GM23248 (cell line): ENCODE results near the gene ATP1B4. TPM values are rescaled to one million over a fixed set of nuclear protein-coding genes. Genes with fewer than 3 reads are reported as not detected.

Experiments
- DNase-seq: peaks from one replicate; pipeline ENCODE4 v3.0.0-alpha.2; 2015
- H2AFZ ChIP-seq: fragments of 200-600 bp; sonication (generic); 2 replicates; pipeline ENCODE4 v1.6.1; 2016; ENCODE audit warnings: antibody characterized with exemption
- H3F3A ChIP-seq: fragments of 200-600 bp; sonication (generic); 2 replicates; pipeline ENCODE4 v1.6.1; 2016; ENCODE audit warnings: mild to moderate bottlenecking, antibody characterized with exemption, mixed run types; ENCODE audit not compliant: insufficient read depth
- H3K27ac ChIP-seq: fragments of 200-600 bp; sonication (generic); 2 replicates; pipeline ENCODE4 v1.5.1; 2016; ENCODE audit warnings: mild to moderate bottlenecking
- H3K27me3 ChIP-seq: fragments of 200-600 bp; sonication (generic); replicated peaks from 2 replicates; pipeline ENCODE4 v1.6.1; 2016; ENCODE audit warnings: mild to moderate bottlenecking; ENCODE audit not compliant: insufficient read depth
- H3K36me3 ChIP-seq: fragments of 200-600 bp; sonication (generic); 2 replicates; pipeline ENCODE4 v1.6.1; 2016; ENCODE audit warnings: low read depth, mild to moderate bottlenecking
- H3K4me1 ChIP-seq: fragments of 200-600 bp; sonication (generic); 2 replicates; pipeline ENCODE4 v1.6.1; 2016; ENCODE audit warnings: mild to moderate bottlenecking; ENCODE audit not compliant: insufficient read depth
- H3K4me2 ChIP-seq: fragments of 200-600 bp; sonication (generic); one replicate; pipeline ENCODE4 v1.6.1; 2016; ENCODE audit warnings: mild to moderate bottlenecking; ENCODE audit not compliant: unreplicated experiment
- H3K4me3 ChIP-seq: fragments of 200-600 bp; sonication (generic); 2 replicates; pipeline ENCODE4 v1.5.1; 2016; ENCODE audit warnings: mild to moderate bottlenecking
- H3K79me2 ChIP-seq: fragments of 200-600 bp; sonication (generic); 2 replicates; pipeline ENCODE4 v1.6.1; 2016; ENCODE audit warnings: mild to moderate bottlenecking; ENCODE audit not compliant: insufficient read depth
- H3K9ac ChIP-seq: fragments of 200-600 bp; sonication (generic); 2 replicates; pipeline ENCODE4 v1.6.1; 2016; ENCODE audit warnings: mild to moderate bottlenecking
- H3K9me2 ChIP-seq: fragments of 200-600 bp; sonication (generic); 2 replicates; pipeline ENCODE4 v1.6.1; 2016; ENCODE audit warnings: mixed run types, mild to moderate bottlenecking, moderate library complexity; ENCODE audit not compliant: insufficient read depth
- H3K9me3 ChIP-seq: fragments of 200-600 bp; sonication (generic); one replicate; pipeline ENCODE4 v1.6.1; 2017; ENCODE audit warnings: low read depth
- H4K20me1 ChIP-seq: fragments of 200-600 bp; sonication (generic); 2 replicates; pipeline ENCODE4 v1.6.0; 2016; ENCODE audit not compliant: insufficient read depth
- EZH2 ChIP-seq: fragments of 200-600 bp; sonication (generic); IDR thresholded peaks from 2 replicates; pipeline ENCODE4 v1.6.1; 2018; ENCODE audit warnings: antibody characterized with exemption, mild to moderate bottlenecking; ENCODE audit not compliant: insufficient read depth, poor library complexity, severe bottlenecking
- EZH2phosphoT487 ChIP-seq: fragments of 200-600 bp; sonication (generic); IDR thresholded peaks from 2 replicates; pipeline ENCODE4 v1.6.1; 2018; ENCODE audit warnings: antibody characterized with exemption, moderate library complexity, mild to moderate bottlenecking, low read depth; ENCODE audit not compliant: insufficient read depth
- WGBS, 2 experiments: methylation state at CpG; one replicate each; pipeline ENCODE4 v1.1.6; 2015 to 2017; ENCODE audit warnings: low lambda C conversion rate in 2 of 2, low coverage in 1 of 2; ENCODE audit errors: missing lambda C conversion rate in 2 of 2; 5-methylcytosine and 5-hydroxymethylcytosine counted together
- in situ Hi-C: fragments of 300-500 bp; cut with MboI; formaldehyde crosslinking; loops from 2 replicates; pipeline ENCODE4 v1.15.0; 2020
- polyA plus RNA-seq: library from polyadenylated mRNA; unstranded; fragments of >200 nt; fragmentation: Nextera tagmentation; extraction: Ambion mirVana; gene quantifications from 2 replicates; pipeline ENCODE4 v1.2.1, GENCODE V29; 2016
- total RNA-seq: library from RNA; depleted of rRNA; stranded (reverse); fragments of >200 nt; shearing (Covaris generic); gene quantifications from 2 replicates; pipeline ENCODE4 v1.2.3, GENCODE V29; 2014; rRNA removed

ATP1B4 gene
- total RNA-seq, result not detected in 2 replicates
- not detected in 2 replicates for polyA plus RNA-seq

DNA sequence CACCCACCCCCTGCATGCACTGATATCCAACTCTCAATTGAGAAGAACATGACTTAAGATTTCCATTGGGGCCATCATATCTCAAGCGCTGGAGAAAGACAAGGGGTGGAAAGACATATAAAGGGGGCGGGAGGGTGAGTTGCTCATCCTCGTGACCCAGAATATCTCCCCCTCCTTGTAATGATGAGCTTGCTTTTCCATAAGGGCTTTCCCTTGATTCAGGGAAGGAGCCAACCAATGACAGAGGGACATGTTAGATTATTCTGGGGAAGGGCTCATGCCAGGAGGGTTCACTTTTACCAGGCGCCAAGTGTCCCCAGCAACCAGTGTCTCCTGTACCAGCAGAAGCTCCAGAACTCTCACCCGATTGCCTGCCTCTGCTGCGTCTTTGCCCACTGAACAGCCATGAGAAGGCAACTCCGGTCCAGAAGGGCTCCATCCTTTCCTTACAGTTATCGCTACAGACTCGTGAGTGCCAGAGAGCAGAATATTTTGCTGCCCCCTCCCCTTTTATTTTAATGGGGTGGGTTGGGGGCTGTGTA, at the start of gene ATP1B4:
Gene ATP1B4 (plus strand): TSS at position 326 of the 542 bp plus-strand sequence. CDS start 80 bp downstream, at position 406.
- 74 to 76% methylated on average over 8 to 9 of the region's 9 CpGs for WGBS, 2 experiments
- no peaks in the 10 kb centered on the region for H3K36me3 ChIP-seq
- H3K9me3 ChIP-seq, result no peaks in the 10 kb centered on the region
- H2AFZ ChIP-seq, result no peak within 1 kb of the TSS
- peaks cover 16% of the 10 kb centered on the region; the same call in 1 of the 2 replicates for H3K27me3 ChIP-seq
- in situ Hi-C loops, result no loop called here
- no peak within 1 kb of the TSS for H3K9ac ChIP-seq
- H3K4me2 ChIP-seq, result no peak within 1 kb of the TSS
- H3K4me3 ChIP-seq, result no peak within 1 kb of the TSS
- no peak for TF ChIP-seq EZH2phosphoT487
- no peak for TF ChIP-seq EZH2
- no peaks in the 10 kb centered on the region for H4K20me1 ChIP-seq
- H3K27ac ChIP-seq, result no peak within 1 kb of the TSS
- H3K79me2 ChIP-seq, result no peaks in the 10 kb centered on the region
- H3K9me2 ChIP-seq, result no peaks in the 10 kb centered on the region
- H3K4me1 ChIP-seq, result no peaks in the 10 kb centered on the region
- H3F3A ChIP-seq, result no peaks in the 10 kb centered on the region
- DNase-seq, result no peak

- Histone ChIP-seq H3F3A (no peaks in the 10 kb centered on the region), H3K9ac (no peak overlapping the region), H3K36me3 (no peaks in the 10 kb centered on the region), H3K4me2 (no peak overlapping the region), H3K9me3 (no peaks in the 10 kb centered on the region), H3K4me1 (no peaks in the 10 kb centered on the region), H3K79me2 (no peaks in the 10 kb centered on the region), H3K9me2 (no peaks in the 10 kb centered on the region), H4K20me1 (no peaks in the 10 kb centered on the region), H3K4me3 (no peak overlapping the region), H3K27ac (no peak overlapping the region), H3K27me3 (peaks cover 4% of the 10 kb centered on the region; the same call in 1 of the 2 replicates), H2AFZ (no peak overlapping the region)
- no peak for TF ChIP-seq EZH2phosphoT487
- TF ChIP-seq EZH2, result no peak
- 2 to 5% methylated on average over 4 of the region's 4 CpGs for WGBS, 2 experiments
- in situ Hi-C loops, result no loop called here
- DNase-seq, result no peak
These were observed 46.1 kb upstream of the ATP1B4 start for GRCh38 chrX:120315776-120316175.

- no peaks in the 10 kb centered on the region for H3K9me2 ChIP-seq
- H2AFZ ChIP-seq, result no peak overlapping the region
- TF ChIP-seq EZH2phosphoT487, result no peak
- no peak for TF ChIP-seq EZH2
- WGBS, 2 experiments, result 76 to 79% methylated on average over 5 of the region's 5 CpGs
- no peaks in the 10 kb centered on the region for H3K9me3 ChIP-seq
- no peak overlapping the region for H3K27ac ChIP-seq
- peaks cover 4% of the 10 kb centered on the region; the same call in 1 of the 2 replicates for H3K27me3 ChIP-seq
- H3F3A ChIP-seq, result no peaks in the 10 kb centered on the region
- no peaks in the 10 kb centered on the region for H3K79me2 ChIP-seq
- no peak overlapping the region for H3K4me2 ChIP-seq
- H4K20me1 ChIP-seq, result no peaks in the 10 kb centered on the region
- no peaks in the 10 kb centered on the region for H3K36me3 ChIP-seq
- no peak overlapping the region for H3K4me3 ChIP-seq
- DNase-seq, result peak; percentile 52
- H3K4me1 ChIP-seq, result no peaks in the 10 kb centered on the region
- no peak overlapping the region for H3K9ac ChIP-seq
- in situ Hi-C loops, result no loop called here
These were observed 45.2 kb upstream of the ATP1B4 start for GRCh38 chrX:120316587-120317283.

DNA sequence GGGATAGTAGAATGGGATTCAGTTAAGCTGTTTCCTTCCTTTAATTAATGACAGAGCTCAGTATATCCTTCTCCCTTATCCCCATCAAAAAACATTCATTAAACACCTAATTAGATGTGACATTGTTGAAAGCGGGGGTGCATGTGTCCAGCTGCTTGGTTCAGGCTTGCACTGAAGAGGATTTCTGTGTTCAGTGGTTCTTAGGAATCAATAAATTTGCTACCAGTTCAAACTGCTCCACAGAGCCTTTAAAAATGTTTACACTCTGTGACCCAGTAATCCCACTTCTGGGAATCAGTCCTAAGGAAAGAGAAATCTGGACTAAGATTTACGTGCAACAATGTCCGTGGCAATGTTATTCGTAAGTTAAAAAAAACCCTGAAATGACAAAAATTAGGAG, 43.5 kb upstream of the ATP1B4 start:
- H3K9me2 ChIP-seq, result no peaks in the 10 kb centered on the region
- no peak for TF ChIP-seq EZH2phosphoT487
- no peak for TF ChIP-seq EZH2
- in situ Hi-C loops, result no loop called here
- no peaks in the 10 kb centered on the region for H4K20me1 ChIP-seq
- no peaks in the 10 kb centered on the region for H3K79me2 ChIP-seq
- no peaks in the 10 kb centered on the region for H3K9me3 ChIP-seq
- 3% methylated on average over 4 of the region's 4 CpGs for WGBS, 2 experiments
- no peaks in the 10 kb centered on the region for H3K36me3 ChIP-seq
- H2AFZ ChIP-seq, result no peak overlapping the region
- H3K4me1 ChIP-seq, result no peaks in the 10 kb centered on the region
- no peak for DNase-seq
- peaks cover 4% of the 10 kb centered on the region; the same call in 1 of the 2 replicates for H3K27me3 ChIP-seq
- H3F3A ChIP-seq, result no peaks in the 10 kb centered on the region
- no peak overlapping the region for H3K4me2 ChIP-seq
- no peak overlapping the region for H3K9ac ChIP-seq
- no peak overlapping the region for H3K27ac ChIP-seq
- no peak overlapping the region for H3K4me3 ChIP-seq
